ENCODE results near the gene MBD5.

The MBD5 gene

DNA sequence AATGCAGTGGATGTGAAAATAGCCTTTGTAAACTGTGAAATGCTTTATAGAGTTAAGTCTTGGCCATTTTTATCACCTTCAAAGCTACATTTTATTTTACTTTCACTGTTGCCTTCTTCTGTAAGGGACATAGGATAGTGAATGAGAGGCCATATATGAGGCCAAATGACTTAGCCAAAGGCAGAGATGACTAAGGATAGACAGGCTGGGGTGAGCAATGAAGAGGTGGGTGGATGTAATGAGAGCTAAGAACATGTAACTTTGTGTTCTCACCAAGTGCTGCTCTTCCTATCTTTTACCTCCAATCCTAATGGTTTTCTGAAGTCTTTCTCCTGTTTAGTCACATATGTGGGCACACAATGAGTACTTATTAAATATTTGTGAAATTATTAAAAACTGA, 101.9 kb downstream of the MBD5 start:
- Histone ChIP-seq H3K36me3 (no peaks in the 10 kb centered on the region), H3K27ac (no peak overlapping the region), H3K9me3 (no peaks in the 10 kb centered on the region), H3K27me3 (no peaks in the 10 kb centered on the region), H3K4me3 (no peak overlapping the region), H3K4me1 (no peaks in the 10 kb centered on the region)
- TF ChIP-seq, protein P1, sequence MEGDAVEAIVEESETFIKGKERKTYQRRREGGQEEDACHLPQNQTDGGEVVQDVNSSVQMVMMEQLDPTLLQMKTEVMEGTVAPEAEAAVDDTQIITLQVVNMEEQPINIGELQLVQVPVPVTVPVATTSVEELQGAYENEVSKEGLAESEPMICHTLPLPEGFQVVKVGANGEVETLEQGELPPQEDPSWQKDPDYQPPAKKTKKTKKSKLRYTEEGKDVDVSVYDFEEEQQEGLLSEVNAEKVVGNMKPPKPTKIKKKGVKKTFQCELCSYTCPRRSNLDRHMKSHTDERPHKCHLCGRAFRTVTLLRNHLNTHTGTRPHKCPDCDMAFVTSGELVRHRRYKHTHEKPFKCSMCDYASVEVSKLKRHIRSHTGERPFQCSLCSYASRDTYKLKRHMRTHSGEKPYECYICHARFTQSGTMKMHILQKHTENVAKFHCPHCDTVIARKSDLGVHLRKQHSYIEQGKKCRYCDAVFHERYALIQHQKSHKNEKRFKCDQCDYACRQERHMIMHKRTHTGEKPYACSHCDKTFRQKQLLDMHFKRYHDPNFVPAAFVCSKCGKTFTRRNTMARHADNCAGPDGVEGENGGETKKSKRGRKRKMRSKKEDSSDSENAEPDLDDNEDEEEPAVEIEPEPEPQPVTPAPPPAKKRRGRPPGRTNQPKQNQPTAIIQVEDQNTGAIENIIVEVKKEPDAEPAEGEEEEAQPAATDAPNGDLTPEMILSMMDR (IDR thresholded peaks at IDR 0.05): no peak
- DNase-seq: no peak
- intact Hi-C loops (cut with DNase I; ENCODE audit: low total_unique reads): no loop called here

DNA sequence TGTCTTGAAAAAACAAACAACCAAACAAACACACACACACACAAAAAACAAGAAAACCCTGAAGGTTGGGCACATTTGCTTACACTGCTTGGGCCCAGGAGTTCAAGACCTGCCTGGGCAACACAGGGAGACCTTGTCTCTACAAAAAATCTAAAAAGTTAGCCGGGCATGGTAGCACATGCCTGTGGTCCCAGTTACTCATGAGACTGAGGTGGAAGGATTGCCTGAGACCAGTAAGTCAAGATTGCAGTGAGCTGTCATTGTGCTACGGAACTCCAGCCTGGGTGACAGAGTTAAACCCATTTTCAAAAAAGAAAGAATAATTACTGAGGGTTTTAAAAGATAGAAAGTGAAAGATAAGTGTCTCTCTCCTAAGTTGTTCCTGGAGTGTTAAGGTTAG, 103.4 kb downstream of the MBD5 start:
- H3K4me3 ChIP-seq: no peak overlapping the region
- no peak overlapping the region for H3K27ac ChIP-seq
- no peaks in the 10 kb centered on the region for H3K9me3 ChIP-seq
- DNase-seq: no peak
- intact Hi-C loops (cut with DNase I; ENCODE audit: low total_unique reads): no loop called here
- no peaks in the 10 kb centered on the region for H3K27me3 ChIP-seq
- H3K4me1 ChIP-seq: no peaks in the 10 kb centered on the region
- H3K36me3 ChIP-seq: no peaks in the 10 kb centered on the region
- TF ChIP-seq, protein P1 (IDR thresholded peaks at IDR 0.05): no peak

DNA sequence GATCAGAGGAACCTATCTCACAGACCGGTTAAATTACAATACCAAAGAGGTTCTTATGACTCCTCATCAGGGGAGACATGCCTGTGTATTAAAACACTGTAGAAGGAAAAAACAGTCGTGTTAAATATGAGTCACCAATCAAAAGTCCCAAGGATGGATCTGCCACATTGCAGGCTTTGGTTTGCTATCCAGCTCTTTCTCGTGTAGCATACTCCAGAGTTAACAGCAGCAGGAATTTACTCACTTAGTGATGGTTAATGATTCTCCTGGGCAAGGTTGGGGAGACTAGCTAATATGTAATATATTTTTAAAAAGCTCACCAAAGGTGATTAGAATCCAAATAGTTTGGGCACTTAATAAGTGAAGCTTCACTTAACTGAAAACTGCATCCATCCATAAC, 109.7 kb downstream of the MBD5 start:
- Histone ChIP-seq H3K27ac (no peak overlapping the region), H3K27me3 (no peaks in the 10 kb centered on the region), H3K36me3 (no peaks in the 10 kb centered on the region), H3K9me3 (no peaks in the 10 kb centered on the region), H3K4me1 (peaks cover 0 to 33% (median 6%) of the 10 kb centered on the region in 4 donors), H3K4me3 (no peak overlapping the region)
- TF ChIP-seq, protein P1 (IDR thresholded peaks at IDR 0.05): no peak
- intact Hi-C loops (cut with DNase I; ENCODE audit: low total_unique reads): no loop called here
- no peak for DNase-seq

DNA sequence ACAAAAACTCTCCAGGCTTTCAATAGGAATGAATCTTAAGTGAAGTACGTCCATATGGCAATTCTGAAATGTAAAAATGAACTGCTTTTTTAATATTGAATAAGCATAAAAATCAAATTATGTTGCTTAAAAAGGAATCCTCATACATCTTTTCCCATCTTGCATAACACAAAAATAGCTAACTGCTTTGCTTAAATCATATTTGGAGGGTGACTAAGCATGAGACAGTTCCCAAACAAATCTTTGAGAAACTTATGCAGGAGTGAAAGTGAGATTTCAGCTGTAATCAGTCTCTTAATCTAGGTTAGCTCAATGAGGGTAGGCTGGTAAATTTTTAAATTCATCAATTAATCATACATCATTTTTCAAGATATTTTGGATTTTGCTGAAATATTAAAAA, 111.5 kb downstream of the MBD5 start:
- Histone ChIP-seq H3K27me3 (no peaks in the 10 kb centered on the region), H3K27ac (no peak overlapping the region), H3K9me3 (no peaks in the 10 kb centered on the region), H3K36me3 (no peaks in the 10 kb centered on the region), H3K4me1 (peaks cover 0 to 33% (median 6%) of the 10 kb centered on the region in 4 donors), H3K4me3 (no peak overlapping the region)
- TF ChIP-seq, protein P1 (IDR thresholded peaks at IDR 0.05): no peak
- no peak for DNase-seq
- intact Hi-C loops (cut with DNase I; ENCODE audit: low total_unique reads): no loop called here

DNA sequence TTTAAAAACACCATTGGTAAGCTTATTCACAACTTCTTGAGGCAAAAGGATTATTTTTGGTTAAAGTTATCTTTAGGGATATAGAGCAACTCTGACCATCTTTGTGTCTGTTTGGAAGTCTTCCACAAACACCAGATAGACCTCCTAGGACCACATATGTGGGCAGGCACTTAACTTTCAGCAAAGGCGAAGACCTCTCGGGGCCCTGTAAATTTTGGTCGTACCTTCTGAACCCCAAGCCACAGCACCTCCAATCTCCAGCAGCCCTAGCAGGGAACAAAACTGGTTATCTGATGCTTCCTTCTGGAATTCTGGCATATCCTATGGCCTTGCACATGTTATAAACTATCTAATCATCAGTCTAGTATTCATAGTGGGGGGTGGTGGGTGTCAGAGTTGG, 114.8 kb downstream of the MBD5 start:
- peaks cover 0 to 25% (median 5%) of the 10 kb centered on the region in 4 donors for H3K4me1 ChIP-seq
- intact Hi-C loops (cut with DNase I; ENCODE audit: low total_unique reads): no loop called here
- H3K36me3 ChIP-seq: no peaks in the 10 kb centered on the region
- H3K27me3 ChIP-seq: no peaks in the 10 kb centered on the region
- DNase-seq: no peak
- no peaks in the 10 kb centered on the region for H3K9me3 ChIP-seq
- no peak overlapping the region for H3K27ac ChIP-seq
- H3K4me3 ChIP-seq: no peak overlapping the region
- TF ChIP-seq, protein P1 (IDR thresholded peaks at IDR 0.05): no peak

DNA sequence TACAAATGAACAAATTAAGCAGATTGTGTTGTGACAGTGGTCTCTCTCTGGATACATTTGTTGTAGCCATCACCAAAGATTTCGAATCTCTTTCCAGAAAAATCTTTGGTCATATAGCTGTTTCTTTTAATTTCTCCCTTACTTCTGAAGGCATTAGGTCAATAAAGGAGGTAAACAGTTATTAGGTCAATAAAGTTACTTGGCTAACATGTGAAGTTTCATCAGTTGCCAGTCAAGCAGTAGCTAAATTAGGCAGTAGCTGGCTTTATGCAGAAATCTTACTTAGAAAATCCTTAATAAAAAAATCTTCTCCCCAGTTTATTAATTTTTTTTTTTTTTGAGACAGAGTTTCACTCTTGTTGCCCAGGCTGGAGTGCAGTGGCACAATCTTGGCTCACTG, 115.5 kb downstream of the MBD5 start:
- no peaks in the 10 kb centered on the region for H3K9me3 ChIP-seq
- no peak for DNase-seq
- H3K36me3 ChIP-seq: no peaks in the 10 kb centered on the region
- no peaks in the 10 kb centered on the region for H3K27me3 ChIP-seq
- H3K27ac ChIP-seq: no peak overlapping the region
- TF ChIP-seq, protein P1 (IDR thresholded peaks at IDR 0.05): no peak
- intact Hi-C loops (cut with DNase I; ENCODE audit: low total_unique reads): no loop called here
- peaks cover 0 to 18% (median 4%) of the 10 kb centered on the region in 4 donors for H3K4me1 ChIP-seq
- no peak overlapping the region for H3K4me3 ChIP-seq

Data from tibial artery (tissue), 4 donors.